Measurements from ENCODE around the gene WNT8B. TPM values are rescaled to one million over a fixed set of nuclear protein-coding genes. Genes with fewer than 3 reads are reported as not detected.

The WNT8B gene
- total and polyA plus RNA-seq, 2 donors (not counting 1 experiment from before 2014, with no cell fraction given) = not detected

- peaks cover 24% of the 10 kb centered on the region for H3K4me1 Mint-ChIP-seq
- H3K9me3 Mint-ChIP-seq (ENCODE audit: insufficient read depth) = no peaks in the 10 kb centered on the region
- ChIA-PET POLR2A (no interaction called here), CTCF (interaction anchor here (1.0 to 2.2 kb wide), 2 partner anchors 11 to 14 kb away, joined by 4 to 6 read pairs; partner anchors contain the start of gene HIF1AN)
- no peaks in the 10 kb centered on the region for H3K9me3 ChIP-seq (ENCODE audit: control extremely low read depth in 1 of 3, control insufficient read depth in 2 of 3, insufficient read depth in 1 of 3, low read length in 2 of 3)
- no peaks in the 10 kb centered on the region for H3K27me3 Mint-ChIP-seq
- no peak overlapping the region for H3K4me2 ChIP-seq (replicated peaks; ENCODE audit: low read depth, low read length, poor library complexity, severe bottlenecking)
- DNase-seq (no peak), ATAC-seq (ENCODE audit: low read depth) (no peak)
- H3K27ac Mint-ChIP-seq = no peak overlapping the region
- H3K79me2 ChIP-seq (ENCODE audit: control insufficient read depth, insufficient read depth, low read length) = peaks cover 13% of the 10 kb centered on the region
- peaks cover 12 to 29% of the 10 kb centered on the region in 2 experiments for H3K36me3 ChIP-seq (replicated peaks in 1 of 2; ENCODE audit: control extremely low read depth in 1 of 2, control insufficient read depth in 1 of 2, extremely low read depth in 1 of 2, insufficient read depth in 2 of 2, low read length in 1 of 2)
- H3K27me3 ChIP-seq (replicated peaks in 1 of 4; ENCODE audit: control extremely low read depth in 1 of 4, control insufficient read depth in 3 of 4, insufficient read depth in 4 of 4, low read length in 3 of 4) = peaks cover 0 to 4% (median 0%) of the 10 kb centered on the region in 4 experiments
- H4K20me1 ChIP-seq (ENCODE audit: control insufficient read depth, insufficient read depth, low read length, poor library complexity, severe bottlenecking) = peaks cover 5% of the 10 kb centered on the region
- H3K4me3 ChIP-seq (ENCODE audit: control extremely low read depth in 1 of 5, extremely low read depth in 1 of 5, insufficient read depth in 1 of 5, low read depth in 2 of 5, low read length in 4 of 5) = no peak overlapping the region
- H2AFZ ChIP-seq (ENCODE audit: insufficient read depth, low read depth, low read length, poor library complexity, severe bottlenecking) = no peak overlapping the region
- TF ChIP-seq CTCF (IDR thresholded peaks at IDR 0.05) (no peak), EZH2 (IDR thresholded peaks at IDR 0.05; ENCODE audit: borderline replicate concordance, insufficient read depth, low read depth, low read length, poor library complexity, severe bottlenecking) (no peak)
- H3K4me1 ChIP-seq (ENCODE audit: control insufficient read depth in 2 of 2, insufficient read depth in 2 of 2, low read length in 2 of 2) = peaks cover 12 to 15% of the 10 kb centered on the region in 2 donors
- no peak overlapping the region for H3K9ac ChIP-seq (ENCODE audit: low read length)
- no peak overlapping the region for H3K4me3 Mint-ChIP-seq
- 93% methylated on average over 2 of the region's 2 CpGs for WGBS (ENCODE audit: insufficient coverage)
- no peak overlapping the region for H3K27ac ChIP-seq (ENCODE audit: low read length in 2 of 2)
- intact Hi-C loops (cut with micrococcal nuclease) = no loop called here
Measured at GRCh38 chr10:100524638-100525037, 61.8 kb downstream of the WNT8B start.

- no peaks in the 10 kb centered on the region for H3K9me3 Mint-ChIP-seq (ENCODE audit: insufficient read depth)
- H3K79me2 ChIP-seq (ENCODE audit: control insufficient read depth, insufficient read depth, low read length) = peaks cover 21% of the 10 kb centered on the region
- H3K36me3 ChIP-seq (replicated peaks in 1 of 2; ENCODE audit: control extremely low read depth in 1 of 2, control insufficient read depth in 1 of 2, extremely low read depth in 1 of 2, insufficient read depth in 2 of 2, low read length in 1 of 2) = peaks cover 12 to 27% of the 10 kb centered on the region in 2 experiments
- TF ChIP-seq CTCF (IDR thresholded peaks at IDR 0.05) = no peak
- TF ChIP-seq EZH2 (IDR thresholded peaks at IDR 0.05; ENCODE audit: borderline replicate concordance, insufficient read depth, low read depth, low read length, poor library complexity, severe bottlenecking) = no peak
- intact Hi-C loops (cut with micrococcal nuclease) = loop anchor here (2.0 kb wide), 1 partner anchor 384 kb away; the partner anchor contains the start of gene SLF2
- H3K4me1 Mint-ChIP-seq = peaks cover 33% of the 10 kb centered on the region
- peaks cover 16 to 21% of the 10 kb centered on the region in 2 donors for H3K4me1 ChIP-seq (ENCODE audit: control insufficient read depth in 2 of 2, insufficient read depth in 2 of 2, low read length in 2 of 2)
- peak overlapping the region; percentile 97 for H2AFZ ChIP-seq (ENCODE audit: insufficient read depth, low read depth, low read length, poor library complexity, severe bottlenecking)
- H3K27ac Mint-ChIP-seq = peak overlapping the region; percentile 62
- DNase-seq (peak; percentile 31), ATAC-seq (ENCODE audit: low read depth) (no peak)
- 38% methylated on average over 3 of the region's 7 CpGs for WGBS (ENCODE audit: insufficient coverage)
- peak overlapping the region in 4 of 5 experiments; percentile 79 to 98 (median 83) for H3K4me3 ChIP-seq (ENCODE audit: control extremely low read depth in 1 of 5, extremely low read depth in 1 of 5, insufficient read depth in 1 of 5, low read depth in 2 of 5, low read length in 4 of 5)
- H3K9me3 ChIP-seq (ENCODE audit: control extremely low read depth in 1 of 3, control insufficient read depth in 2 of 3, insufficient read depth in 1 of 3, low read length in 2 of 3) = no peaks in the 10 kb centered on the region
- H3K4me3 Mint-ChIP-seq = peak overlapping the region; percentile 100
- H3K4me2 ChIP-seq (replicated peaks; ENCODE audit: low read depth, low read length, poor library complexity, severe bottlenecking) = peak overlapping the region; percentile 88
- H3K27me3 ChIP-seq (replicated peaks in 1 of 4; ENCODE audit: control extremely low read depth in 1 of 4, control insufficient read depth in 3 of 4, insufficient read depth in 4 of 4, low read length in 3 of 4) = no peaks in the 10 kb centered on the region
- peaks cover 5% of the 10 kb centered on the region for H4K20me1 ChIP-seq (ENCODE audit: control insufficient read depth, insufficient read depth, low read length, poor library complexity, severe bottlenecking)
- ChIA-PET CTCF (interaction anchor here (1.0 to 2.7 kb wide), 3 partner anchors 8 to 10 kb away, joined by 3 to 15 read pairs (median 3); partner anchors contain the start of gene HIF1AN), POLR2A (no interaction called here)
- H3K27me3 Mint-ChIP-seq = no peaks in the 10 kb centered on the region
- H3K27ac ChIP-seq (ENCODE audit: low read length in 2 of 2) = peak overlapping the region in 1 of 2 donors; percentile 83
- H3K9ac ChIP-seq (ENCODE audit: low read length) = peak overlapping the region; percentile 92
Measured at GRCh38 chr10:100528123-100528886, 65.5 kb downstream of the WNT8B start.

All from B cell (primary cell).